HK-2 (cell line): ENCODE measurements around the gene IL2.
A peak's percentile ranks its signal among the peaks of the same experiment; 100 is the strongest.

Experiments
- DNase-seq: peaks from one replicate; pipeline ENCODE4 v3.0.0-alpha.2; 2018; ENCODE audit not compliant: unreplicated experiment

Gene IL2

GRCh38 chr4:122456231-122457116 lies at the start of gene IL2:
TSS of gene IL2 (minus strand) at chr4:122456725. CDS start at chr4:122456440, 285 bp downstream.
- DNase-seq, result no peak

- DNase-seq, result no peak
These were observed 46.7 kb upstream of the IL2 start for GRCh38 chr4:122503214-122503613.

GRCh38 chr4:122500852-122501501 lies 44.5 kb upstream of the IL2 start:
- no peak for DNase-seq

GRCh38 chr4:122489061-122489460 lies 32.5 kb upstream of the IL2 start:
- no peak for DNase-seq

- no peak for DNase-seq
These were observed 27.0 kb upstream of the IL2 start for GRCh38 chr4:122483481-122483880.

DNA sequence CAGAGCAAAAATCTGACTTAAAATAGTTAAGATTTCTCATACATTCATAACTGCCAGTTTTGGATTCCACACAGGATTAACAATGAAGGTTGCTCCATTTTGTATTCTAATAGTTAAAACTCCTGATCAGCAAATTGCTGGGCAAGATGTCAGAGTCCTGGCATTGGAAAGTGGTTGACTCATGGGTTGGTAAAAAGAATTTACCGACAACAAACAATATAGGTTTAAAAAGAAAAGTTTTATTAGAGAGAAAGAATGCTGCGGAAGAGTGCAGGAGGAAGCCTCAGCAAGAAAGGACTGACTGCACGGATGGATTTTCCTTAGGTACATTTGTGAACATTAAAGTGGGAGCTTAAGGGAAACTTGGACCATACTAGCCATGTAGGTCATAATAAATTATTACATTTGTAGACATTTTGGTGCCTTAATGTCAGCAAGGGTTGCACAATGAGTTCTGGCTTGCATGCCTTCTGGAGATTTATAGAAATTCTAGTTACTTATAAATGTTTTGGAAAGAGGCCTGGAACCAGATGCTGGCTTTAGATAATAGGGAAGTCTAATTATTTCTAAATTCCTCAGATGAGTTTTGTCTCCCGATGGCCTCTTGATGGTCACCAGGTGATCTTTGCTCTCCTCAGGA lies 25.4 kb upstream of the IL2 start:
- no peak for DNase-seq

- no peak for DNase-seq
These were observed 24.3 kb upstream of the IL2 start for GRCh38 chr4:122480655-122481487.

DNA sequence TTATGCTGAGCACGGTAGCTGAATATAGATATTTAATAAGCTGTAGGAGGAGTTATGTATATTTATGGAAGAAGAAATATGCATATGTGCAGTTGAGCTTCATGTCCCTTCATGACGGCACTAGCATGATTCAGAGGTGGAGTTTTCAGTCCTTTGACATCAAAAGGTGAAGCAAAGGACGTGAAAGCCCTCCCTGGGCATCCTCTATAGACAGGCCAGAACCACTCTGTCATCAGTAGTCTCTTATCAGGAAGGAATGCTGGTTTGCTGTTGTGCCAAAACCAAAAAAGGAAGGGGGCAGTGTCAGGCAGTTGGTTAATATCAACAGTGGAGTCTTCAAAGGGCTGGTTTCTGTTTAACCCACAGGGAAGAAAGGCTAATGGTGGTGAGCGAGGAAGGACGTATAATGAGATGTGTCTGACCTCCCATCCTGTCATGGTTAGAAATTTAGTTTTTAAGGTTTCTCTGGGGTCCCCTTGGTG lies 23.5 kb upstream of the IL2 start:
- peak; percentile 10 for DNase-seq

- no peak for DNase-seq
These were observed 20.2 kb upstream of the IL2 start for GRCh38 chr4:122476745-122477144.

- DNase-seq, result no peak
These were observed 19.6 kb upstream of the IL2 start for GRCh38 chr4:122476126-122476525.

- DNase-seq, result no peak
These were observed 18.7 kb upstream of the IL2 start for GRCh38 chr4:122475233-122475632.

DNA sequence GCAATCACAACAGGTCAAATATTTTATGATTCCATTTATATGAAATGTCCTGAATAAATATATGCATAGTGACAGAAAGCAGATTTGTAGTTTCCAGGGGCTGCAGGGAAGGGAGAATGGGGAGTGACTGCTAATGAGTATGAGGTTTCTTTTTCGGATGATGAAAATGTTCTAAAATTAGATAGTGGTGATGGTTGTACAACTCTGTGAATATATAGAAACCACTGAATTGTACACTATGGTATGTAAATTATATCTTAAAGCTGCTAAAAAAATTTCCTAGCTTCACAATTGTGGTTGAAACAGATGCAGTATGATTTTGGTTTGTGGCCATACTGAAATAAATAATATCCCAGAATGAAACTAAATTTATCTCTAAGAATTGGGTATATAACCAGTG lies 12.9 kb upstream of the IL2 start:
- no peak for DNase-seq

- no peak for DNase-seq
These were observed 2.1 kb upstream of the IL2 start for GRCh38 chr4:122458625-122459024.

DNA sequence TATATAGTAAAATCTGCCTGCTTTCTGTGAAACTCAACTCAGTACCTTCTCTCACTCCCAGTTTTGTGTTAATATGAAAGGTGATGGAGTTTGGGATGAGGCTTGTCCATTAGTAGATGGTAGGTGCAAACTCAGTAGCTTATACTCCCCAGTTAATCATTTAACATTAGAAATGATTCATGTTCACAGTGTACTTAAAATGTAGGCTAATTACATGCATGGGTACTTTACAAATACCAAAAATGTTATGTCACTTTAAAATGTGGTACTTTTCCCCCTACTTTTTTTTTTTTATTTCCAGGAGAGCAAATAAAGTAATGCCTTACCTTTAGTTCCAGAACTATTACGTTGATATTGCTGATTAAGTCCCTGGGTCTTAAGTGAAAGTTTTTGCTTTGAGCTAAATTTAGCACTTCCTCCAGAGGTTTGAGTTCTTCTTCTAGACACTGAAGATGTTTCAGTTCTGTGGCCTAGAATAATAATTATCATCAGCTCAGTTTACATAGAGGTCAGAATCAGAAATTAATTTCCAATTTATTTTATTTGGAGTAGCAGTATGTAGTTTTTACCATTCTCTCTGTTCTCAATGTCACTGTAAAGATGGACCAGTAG lies 3.0 kb downstream of the IL2 start:
- no peak for DNase-seq

GRCh38 chr4:122450847-122451246 lies 5.7 kb downstream of the IL2 start:
- DNase-seq, result peak; percentile 13

DNA sequence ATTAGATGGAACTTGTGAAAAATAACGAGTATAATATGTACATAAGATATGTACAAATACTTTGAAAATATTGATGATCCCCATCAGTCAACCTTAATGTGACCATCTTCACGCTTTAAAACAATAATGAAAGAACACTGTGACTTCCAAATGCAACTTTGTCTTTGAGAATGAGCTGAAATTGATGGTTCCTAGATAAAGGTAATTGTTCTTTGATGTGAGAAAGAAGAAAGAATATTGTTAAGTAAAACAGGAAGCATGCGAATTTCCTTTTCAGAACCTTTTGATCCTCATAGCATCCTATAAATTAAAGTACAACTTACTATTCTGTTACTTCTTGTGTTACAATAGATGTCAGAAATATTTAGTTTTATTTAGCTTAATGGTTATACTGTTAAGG lies 22.2 kb downstream of the IL2 start:
- no peak for DNase-seq

- DNase-seq, result no peak
These were observed 25.2 kb downstream of the IL2 start for GRCh38 chr4:122431351-122431750.

- DNase-seq, result no peak
These were observed 33.3 kb downstream of the IL2 start for GRCh38 chr4:122423246-122423645.

DNA sequence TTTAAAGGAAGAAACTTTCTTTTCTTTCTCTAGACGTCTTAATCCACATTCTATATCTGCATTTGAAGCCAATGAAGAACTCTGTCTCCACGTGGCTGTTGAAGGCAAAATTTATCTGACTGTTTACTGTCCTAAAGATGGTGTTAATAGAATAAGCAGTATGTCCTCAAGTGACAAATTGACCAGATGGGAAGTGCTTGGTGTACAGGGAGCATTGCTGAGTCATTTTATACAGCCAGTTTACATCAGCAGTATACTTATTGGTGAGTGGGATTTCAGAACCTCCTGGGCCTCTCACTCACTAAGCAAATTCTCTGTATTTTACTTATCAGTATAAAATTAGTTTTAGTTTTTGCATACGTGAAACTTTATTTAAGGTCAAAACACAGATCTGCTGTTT lies 44.0 kb downstream of the IL2 start:
- DNase-seq, result no peak

- DNase-seq, result no peak
These were observed 52.7 kb downstream of the IL2 start for GRCh38 chr4:122403861-122404260.
